Mucosa of descending colon (tissue), 3 donors: ENCODE measurements around the gene CCDC50. TPM values are rescaled to one million over a fixed set of nuclear protein-coding genes. Genes with fewer than 3 reads are reported as not detected.

ENCODE experiments used
- ATAC-seq: fragments of 200-7000 bp; cut with Tn5 transposase; one replicate; pipeline ENCODE4 v1.9.1; 2020; ENCODE audit warnings: mild to moderate bottlenecking, moderate library complexity
- DNase-seq, 3 donors: peaks; one replicate each; pipeline ENCODE4 v3.0.0-alpha.2; 2020
- H3K36me3 ChIP-seq: fragments of 200-600 bp; one replicate; pipeline ENCODE4 v1.8.0; 2021; ENCODE audit warnings: low read depth, mild to moderate bottlenecking
- H3K4me1 ChIP-seq: fragments of 200-600 bp; one replicate; pipeline ENCODE4 v1.8.0; 2021; ENCODE audit warnings: low read depth, mild to moderate bottlenecking
- H3K4me3 ChIP-seq: fragments of 200-600 bp; one replicate; pipeline ENCODE4 v1.8.0; 2021; ENCODE audit warnings: mild to moderate bottlenecking
- H3K9me3 ChIP-seq: fragments of 200-600 bp; one replicate; pipeline ENCODE4 v1.8.0; 2021; ENCODE audit warnings: mild to moderate bottlenecking
- CTCF ChIP-seq: fragments of 200-600 bp; IDR thresholded peaks from one replicate; pipeline ENCODE4 v1.8.0; 2022; ENCODE audit warnings: antibody characterized with exemption, mild to moderate bottlenecking
- intact Hi-C, 2 donors: fragments of 100-400 bp; cut with DNase I in 1 of 2; cut with micrococcal nuclease in 1 of 2; formaldehyde crosslinking; loops; one replicate each; pipeline versions ENCODE4 v1.11.0 to v1.11.1; 2022; cut with DNase I, micrococcal nuclease
- total RNA-seq, 3 donors: library from RNA; stranded (reverse); fragmentation: NEBNext Ultra II Directional in 2 of 3; extraction: Animal tissue kit (Norgen Biotek cat#: 25700) in 2 of 3; gene quantifications; one replicate each; pipeline versions ENCODE4 v1.2.1 to v1.2.4, GENCODE V29; 2021 to 2023
- donor health status: DM: no; HTN: no; CAD: no; lungs with moderate emphysema.
- donor health status: DM: no; HTN: no; CAD: no.
- donor health status: DM: no; HTN: yes; CAD: no.

Gene CCDC50
- total RNA-seq, 3 donors from 2014 or later: 41.8 to 89.8 (median 60.2) TPM

- intact Hi-C loops: no loop called here
- no peak for ATAC-seq
- H3K9me3 ChIP-seq: no peaks in the 10 kb centered on the region
- DNase-seq: no peak
- H3K4me1 ChIP-seq: no peaks in the 10 kb centered on the region
- no peak for TF ChIP-seq CTCF
- no peak overlapping the region for H3K4me3 ChIP-seq
- no peaks in the 10 kb centered on the region for H3K36me3 ChIP-seq
Measured at GRCh38 chr3:191428177-191428576, 99.0 kb downstream of the CCDC50 start.

GRCh38 chr3:191430103-191430502, 100.9 kb downstream of the CCDC50 start:
- no peak for TF ChIP-seq CTCF
- no peak for DNase-seq
- no peaks in the 10 kb centered on the region for H3K36me3 ChIP-seq
- intact Hi-C loops: no loop called here
- H3K9me3 ChIP-seq: no peaks in the 10 kb centered on the region
- H3K4me3 ChIP-seq: no peak overlapping the region
- ATAC-seq: no peak
- no peaks in the 10 kb centered on the region for H3K4me1 ChIP-seq

- H3K36me3 ChIP-seq: no peaks in the 10 kb centered on the region
- no peak overlapping the region for H3K4me3 ChIP-seq
- DNase-seq (no peak), ATAC-seq (no peak)
- H3K4me1 ChIP-seq: no peaks in the 10 kb centered on the region
- TF ChIP-seq CTCF: no peak
- H3K9me3 ChIP-seq: no peaks in the 10 kb centered on the region
- intact Hi-C loops: no loop called here
Measured at GRCh38 chr3:191431160-191431822, 102.1 kb downstream of the CCDC50 start.

DNA sequence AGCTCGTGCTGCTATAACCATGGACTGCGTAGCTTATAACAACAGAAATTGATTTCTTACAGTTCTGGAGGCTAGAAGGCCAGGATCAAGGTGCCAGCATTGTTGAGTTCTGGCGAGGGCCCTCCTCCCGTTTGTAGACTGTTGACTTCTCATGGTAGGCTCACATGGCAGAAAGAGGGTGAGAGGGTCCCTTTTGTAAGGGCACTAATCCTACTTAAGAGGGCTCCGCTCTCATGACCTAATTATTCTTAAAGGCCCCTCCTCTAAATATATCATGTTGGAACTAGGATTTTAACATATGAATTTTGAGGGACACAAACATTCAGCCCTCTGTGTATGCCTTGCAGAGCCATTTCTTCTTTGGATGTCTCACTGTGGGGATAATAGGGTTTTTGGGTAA, 103.0 kb downstream of the CCDC50 start:
- intact Hi-C loops: no loop called here
- ATAC-seq (no peak), DNase-seq (no peak)
- H3K4me1 ChIP-seq: no peaks in the 10 kb centered on the region
- TF ChIP-seq CTCF: no peak
- H3K9me3 ChIP-seq: no peaks in the 10 kb centered on the region
- H3K36me3 ChIP-seq: no peaks in the 10 kb centered on the region
- no peak overlapping the region for H3K4me3 ChIP-seq

- Histone ChIP-seq H3K4me1 (no peaks in the 10 kb centered on the region), H3K36me3 (no peaks in the 10 kb centered on the region), H3K9me3 (no peaks in the 10 kb centered on the region), H3K4me3 (no peak overlapping the region)
- DNase-seq (no peak), ATAC-seq (no peak)
- TF ChIP-seq CTCF: no peak
- intact Hi-C loops: no loop called here
Measured at GRCh38 chr3:191434024-191434423, 104.8 kb downstream of the CCDC50 start.

- no peak for TF ChIP-seq CTCF
Measured at GRCh38 chr3:191435981-191436380, 106.8 kb downstream of the CCDC50 start.

More at GRCh38 chr3:191435981-191436380, 106.8 kb downstream of the CCDC50 start:
- no peaks in the 10 kb centered on the region for H3K4me1 ChIP-seq
- no peaks in the 10 kb centered on the region for H3K9me3 ChIP-seq
- DNase-seq: no peak
- no peak overlapping the region for H3K4me3 ChIP-seq
- no peaks in the 10 kb centered on the region for H3K36me3 ChIP-seq
- intact Hi-C loops: no loop called here
- no peak for ATAC-seq
